SU-DHL-6 (cell line): ENCODE data around the gene CLEC4E.

ENCODE experiments used
- EZH2phosphoT487 ChIP-seq: fragments of 200-600 bp; sonication (generic), shearing (Covaris generic); conservative IDR thresholded peaks from 2 replicates; pipeline ENCODE4 v1.6.1; 2018; ENCODE audit warnings: mild to moderate bottlenecking, antibody characterized with exemption, low read length, moderate library complexity, mixed read lengths
- TF ChIP-seq, protein P1 (sequence below): fragments of 200-600 bp; sonication (generic); IDR thresholded peaks from one replicate; pipeline ENCODE4 v1.5.1; 2017; ENCODE audit warnings: antibody characterized with exemption, mild to moderate bottlenecking, low read length, moderate library complexity; ENCODE audit not compliant: insufficient read depth, poor library complexity, severe bottlenecking

DNA sequence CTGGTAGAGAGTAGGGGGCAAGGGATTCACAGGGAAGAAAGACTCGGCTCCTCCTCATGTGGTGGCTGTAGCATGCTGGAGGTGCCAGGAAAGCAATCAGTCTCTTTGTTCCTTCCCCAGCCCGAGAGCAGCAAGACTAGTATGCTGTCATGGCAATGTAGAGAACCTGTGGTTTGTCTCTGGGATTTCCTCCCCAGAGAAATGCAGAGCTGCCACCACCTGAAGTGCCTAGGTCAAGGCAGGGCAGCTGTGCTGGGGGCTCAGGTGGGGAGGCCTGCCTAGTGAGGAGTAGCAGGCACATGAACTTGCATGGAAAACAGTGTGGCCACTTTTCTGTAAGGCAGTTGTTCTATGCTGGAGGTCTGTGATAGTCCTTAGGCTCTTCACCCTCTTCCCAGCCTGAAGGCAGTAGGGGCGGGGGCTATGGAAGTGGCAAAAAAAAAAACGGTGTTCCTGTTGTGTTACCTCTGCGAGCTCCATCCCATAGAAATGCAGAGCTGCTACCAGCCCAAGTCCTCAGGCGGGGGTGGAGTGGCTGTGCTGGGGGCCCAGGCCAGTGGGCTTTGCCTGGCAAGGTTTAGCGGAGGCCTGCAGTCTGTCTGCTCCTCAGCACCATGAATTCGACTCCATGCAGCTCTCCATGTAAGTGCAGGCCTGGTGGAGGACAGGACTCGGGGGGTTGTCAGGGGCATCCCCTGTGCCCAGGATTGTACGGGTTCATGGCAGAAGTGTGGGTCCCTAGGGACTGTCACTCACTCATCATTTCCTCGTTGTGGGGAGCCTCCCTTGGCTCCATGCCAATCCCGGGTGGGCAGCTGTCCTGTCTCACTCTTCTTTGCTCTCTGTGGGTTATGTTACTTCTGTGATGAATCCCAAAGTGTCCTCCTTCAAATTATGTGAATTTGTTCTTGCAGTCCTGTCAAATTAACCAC is 31.5 kb downstream of the CLEC4E start:
- TF ChIP-seq, protein P1, sequence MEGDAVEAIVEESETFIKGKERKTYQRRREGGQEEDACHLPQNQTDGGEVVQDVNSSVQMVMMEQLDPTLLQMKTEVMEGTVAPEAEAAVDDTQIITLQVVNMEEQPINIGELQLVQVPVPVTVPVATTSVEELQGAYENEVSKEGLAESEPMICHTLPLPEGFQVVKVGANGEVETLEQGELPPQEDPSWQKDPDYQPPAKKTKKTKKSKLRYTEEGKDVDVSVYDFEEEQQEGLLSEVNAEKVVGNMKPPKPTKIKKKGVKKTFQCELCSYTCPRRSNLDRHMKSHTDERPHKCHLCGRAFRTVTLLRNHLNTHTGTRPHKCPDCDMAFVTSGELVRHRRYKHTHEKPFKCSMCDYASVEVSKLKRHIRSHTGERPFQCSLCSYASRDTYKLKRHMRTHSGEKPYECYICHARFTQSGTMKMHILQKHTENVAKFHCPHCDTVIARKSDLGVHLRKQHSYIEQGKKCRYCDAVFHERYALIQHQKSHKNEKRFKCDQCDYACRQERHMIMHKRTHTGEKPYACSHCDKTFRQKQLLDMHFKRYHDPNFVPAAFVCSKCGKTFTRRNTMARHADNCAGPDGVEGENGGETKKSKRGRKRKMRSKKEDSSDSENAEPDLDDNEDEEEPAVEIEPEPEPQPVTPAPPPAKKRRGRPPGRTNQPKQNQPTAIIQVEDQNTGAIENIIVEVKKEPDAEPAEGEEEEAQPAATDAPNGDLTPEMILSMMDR: no peak
- no peak for TF ChIP-seq EZH2phosphoT487
